Measurements from ENCODE around the gene IL17RC.
"Not testable (repeated sequence)": the region's sequence is repeated elsewhere in the genome, so short reads cannot be mapped to it uniquely, and the experiment has no call there.

DNA sequence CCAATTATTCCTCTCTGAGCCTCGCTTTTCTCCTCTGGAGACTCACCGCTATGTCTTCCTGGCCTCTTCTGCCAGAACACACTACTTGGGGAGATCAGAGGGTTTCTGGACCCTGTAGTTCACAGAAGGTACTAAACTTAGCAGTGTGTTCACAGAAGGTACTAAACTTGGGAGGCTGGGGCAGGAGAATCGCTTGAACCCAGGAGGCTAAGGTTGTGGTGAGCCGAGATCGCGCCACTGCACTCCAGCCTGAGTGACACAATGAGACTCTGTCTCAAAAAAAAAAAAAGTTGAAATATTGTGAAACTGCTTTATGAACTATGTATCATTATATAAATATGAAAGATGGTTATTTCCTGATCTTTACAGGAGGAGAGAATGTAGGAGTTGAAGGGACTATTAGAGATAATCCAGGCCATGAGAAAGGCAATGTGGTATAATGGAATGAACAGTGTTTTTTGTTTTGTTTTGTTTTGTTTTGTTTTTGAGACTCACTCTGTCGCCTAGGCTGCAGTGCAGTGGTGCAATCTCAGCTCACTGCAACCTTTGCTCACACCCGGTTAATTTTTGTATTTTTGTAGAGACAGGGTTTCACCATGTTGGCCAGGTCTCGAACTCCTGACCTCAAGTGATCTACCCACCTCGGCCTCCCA is 20.0 kb upstream of the IL17RC start:
- TF ChIP-seq, protein P1, sequence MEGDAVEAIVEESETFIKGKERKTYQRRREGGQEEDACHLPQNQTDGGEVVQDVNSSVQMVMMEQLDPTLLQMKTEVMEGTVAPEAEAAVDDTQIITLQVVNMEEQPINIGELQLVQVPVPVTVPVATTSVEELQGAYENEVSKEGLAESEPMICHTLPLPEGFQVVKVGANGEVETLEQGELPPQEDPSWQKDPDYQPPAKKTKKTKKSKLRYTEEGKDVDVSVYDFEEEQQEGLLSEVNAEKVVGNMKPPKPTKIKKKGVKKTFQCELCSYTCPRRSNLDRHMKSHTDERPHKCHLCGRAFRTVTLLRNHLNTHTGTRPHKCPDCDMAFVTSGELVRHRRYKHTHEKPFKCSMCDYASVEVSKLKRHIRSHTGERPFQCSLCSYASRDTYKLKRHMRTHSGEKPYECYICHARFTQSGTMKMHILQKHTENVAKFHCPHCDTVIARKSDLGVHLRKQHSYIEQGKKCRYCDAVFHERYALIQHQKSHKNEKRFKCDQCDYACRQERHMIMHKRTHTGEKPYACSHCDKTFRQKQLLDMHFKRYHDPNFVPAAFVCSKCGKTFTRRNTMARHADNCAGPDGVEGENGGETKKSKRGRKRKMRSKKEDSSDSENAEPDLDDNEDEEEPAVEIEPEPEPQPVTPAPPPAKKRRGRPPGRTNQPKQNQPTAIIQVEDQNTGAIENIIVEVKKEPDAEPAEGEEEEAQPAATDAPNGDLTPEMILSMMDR (IDR thresholded peaks at IDR 0.05), result not testable (repeated sequence)
- not testable (repeated sequence) for TF ChIP-seq EZH2, EZH2phosphoT487 (IDR thresholded peaks at IDR 0.05)
